ENCODE results near the gene PI4K2A. TPM values are rescaled to one million over a fixed set of nuclear protein-coding genes. Genes with fewer than 3 reads are reported as not detected.

The PI4K2A gene
- total and polyA plus RNA-seq, 2 of the 13 experiments (the other 11 are each of a cell fraction or from before 2014, with no cell fraction given), result 10.9 to 14.3 TPM

GRCh38 chr10:97623277-97623676 is 17.2 kb upstream of the PI4K2A start (continued):
- peak; percentile 70; the same call in 1 of the 2 replicates for TF ChIP-seq PAXIP1 (CRISPR knock-in tag; conservative IDR thresholded peaks at IDR 0.05)
- no peak for TF ChIP-seq ETS1 (CRISPR knock-in tag; IDR thresholded peaks at IDR 0.05)

- no peak overlapping the region for H3K4me3 ChIP-seq (replicated peaks in 1 of 3; ENCODE audit: insufficient read depth in 1 of 3, low read depth in 2 of 3, low read length in 3 of 3)
- H3K36me3 ChIP-seq (replicated peaks in 1 of 2; ENCODE audit: control insufficient read depth in 1 of 2, insufficient read depth in 2 of 2, low read length in 2 of 2), result no peaks in the 10 kb centered on the region
- H3K9me3 ChIP-seq (ENCODE audit: low read length), result no peaks in the 10 kb centered on the region
- H2AFZ ChIP-seq (ENCODE audit: low read length), result no peak overlapping the region
- CTCF ChIA-PET (ENCODE audit: low intra/inter-chr PET ratio, low total read pairs), result no interaction called here
- TF ChIP-seq GTF3A (CRISPR knock-in tag; conservative IDR thresholded peaks at IDR 0.05), result no peak
- TF ChIP-seq PREB (CRISPR knock-in tag; IDR thresholded peaks at IDR 0.05), result no peak
- no peak for TF ChIP-seq CEBPB (IDR thresholded peaks at IDR 0.05; ENCODE audit: borderline replicate concordance, low read depth, low read length)
- no peak for TF ChIP-seq HOXA5 (CRISPR knock-in tag; IDR thresholded peaks at IDR 0.05)
- H3K4me2 ChIP-seq (ENCODE audit: low read depth, low read length), result no peak overlapping the region
- intact Hi-C loops (cut with micrococcal nuclease; ENCODE audit: unreplicated experiment), result no loop called here
- no TSS peak for BruUV-seq (replicated peaks)
- H3K27ac ChIP-seq (ENCODE audit: extremely low read length, insufficient read depth, low read length), result no peak overlapping the region
- H4K20me1 ChIP-seq (ENCODE audit: insufficient read depth, low read length), result no peaks in the 10 kb centered on the region
- DNase-seq (ENCODE audit: low spot score) (no peak), ATAC-seq (no peak), FAIRE-seq (no peak)
- H3K4me1 ChIP-seq (ENCODE audit: insufficient read depth, low read length), result peaks cover 43% of the 10 kb centered on the region
- no peaks in the 10 kb centered on the region for H3K79me2 ChIP-seq (ENCODE audit: insufficient read depth, low read length)
- H3K27me3 ChIP-seq (ENCODE audit: control insufficient read depth in 1 of 2, insufficient read depth in 2 of 2, low read length in 2 of 2), result no peaks in the 10 kb centered on the region
- in situ Hi-C loops (cut with HindIII; ENCODE audit: extremely low pct_ligation_motif_present, low pct_unique_long_range_greater_than_20kb), result no loop called here
- H3K9ac ChIP-seq (ENCODE audit: insufficient read depth, low read depth, low read length), result no peak overlapping the region
- 32% methylated on average over 4 of the region's 4 CpGs for WGBS (ENCODE audit: low lambda C conversion rate)
- POLR2A ChIA-PET, result interaction anchor here (1.0 kb wide), 1 partner anchor 59 kb away, joined by 3 read pairs; the partner anchor contains the start of gene AVPI1
Observed at GRCh38 chr10:97627731-97628130, 12.7 kb upstream of the PI4K2A start.
